HuH-7 (cell line): Measurements from ENCODE around the gene TMCO2.

Source experiments
- DNase-seq: peaks from one replicate; pipeline ENCODE4 v3.0.0; 2011; ENCODE audit warnings: low spot score

TMCO2 gene

DNA sequence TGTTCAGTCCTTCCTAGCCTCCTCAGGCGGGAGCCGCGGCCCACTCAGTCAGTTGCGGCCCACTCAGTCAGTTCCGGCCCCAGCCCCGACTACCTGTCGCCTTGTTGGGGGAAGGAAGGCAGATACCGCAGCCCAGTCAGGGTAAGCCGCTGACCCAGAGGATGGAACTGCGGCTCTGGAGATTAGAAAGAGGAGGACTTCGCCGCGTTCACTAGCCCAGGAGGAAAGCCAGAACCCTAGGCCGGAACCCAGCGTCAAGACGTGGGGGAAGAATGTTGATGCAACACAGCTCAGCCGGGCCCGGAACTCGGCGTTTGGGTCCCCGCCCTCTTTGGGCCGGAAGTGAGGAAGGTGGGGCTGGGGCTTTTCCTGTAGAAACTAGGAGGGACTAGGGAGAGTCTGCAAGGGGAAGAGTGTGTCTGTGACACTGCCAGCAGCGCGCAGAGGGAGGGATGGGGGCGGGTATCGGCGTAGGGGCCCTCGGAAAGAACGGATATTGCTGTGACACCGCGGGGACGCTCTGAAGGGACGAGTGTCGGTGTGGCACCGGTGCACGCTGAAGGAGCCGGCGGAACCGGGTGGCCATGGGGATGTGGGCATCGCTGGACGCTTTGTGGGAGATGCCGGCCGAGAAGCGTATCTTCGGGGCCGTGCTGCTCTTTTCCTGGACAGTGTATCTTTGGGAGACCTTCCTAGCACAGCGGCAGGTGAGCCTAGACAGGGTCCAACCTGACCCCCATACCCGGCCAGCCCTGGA is 10.1 kb downstream of the TMCO2 start, which contains the start of gene ZMPSTE24:
TSS of gene ZMPSTE24 (plus strand) at position 549 of the 757 bp plus-strand sequence. CDS start at position 585, 36 bp downstream.
- peak; percentile 84 for DNase-seq

GRCh38 chr1:40258445-40258769 is 10.7 kb downstream of the TMCO2 start:
- DNase-seq = no peak

DNA sequence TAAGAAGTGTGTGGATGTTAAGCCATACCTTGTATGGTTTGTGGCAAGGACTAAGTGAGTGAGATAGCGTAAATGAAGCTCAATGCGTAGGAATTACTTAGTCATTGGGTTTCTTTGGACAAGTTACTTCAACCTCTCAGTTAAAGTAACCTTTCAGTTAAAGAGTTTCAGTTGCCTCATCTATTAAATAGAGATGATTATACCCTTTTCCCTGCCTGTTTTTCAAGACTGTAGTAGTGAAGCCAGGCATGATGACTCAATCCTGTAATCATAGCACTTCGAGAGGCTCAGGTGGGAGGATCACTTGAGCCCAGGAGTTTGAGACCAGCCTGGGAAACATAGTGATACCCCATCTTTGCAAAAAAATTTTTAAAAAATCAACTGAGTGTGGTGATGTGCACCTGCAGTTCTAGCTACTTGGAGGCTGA is 16.6 kb downstream of the TMCO2 start:
- no peak for DNase-seq

DNA sequence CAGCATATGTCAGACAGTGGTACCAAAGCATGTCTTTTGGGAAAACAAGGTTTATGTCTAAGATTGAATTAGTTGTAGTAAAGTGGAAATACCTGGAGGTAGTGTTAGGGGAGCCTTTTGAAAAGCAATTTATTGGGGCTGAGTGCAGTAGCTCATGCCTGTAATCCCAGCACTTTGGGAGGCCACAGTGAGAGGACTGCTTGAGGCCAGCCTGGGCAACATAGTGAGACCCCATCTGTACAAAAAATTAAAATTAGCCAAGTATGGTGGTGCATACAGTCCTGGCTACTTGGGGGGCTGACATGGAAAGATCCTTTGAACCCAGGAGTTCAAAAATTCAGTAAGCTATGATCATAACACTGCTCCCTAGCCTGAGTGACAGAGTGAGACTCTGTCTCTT is 17.6 kb downstream of the TMCO2 start:
- no peak for DNase-seq

DNA sequence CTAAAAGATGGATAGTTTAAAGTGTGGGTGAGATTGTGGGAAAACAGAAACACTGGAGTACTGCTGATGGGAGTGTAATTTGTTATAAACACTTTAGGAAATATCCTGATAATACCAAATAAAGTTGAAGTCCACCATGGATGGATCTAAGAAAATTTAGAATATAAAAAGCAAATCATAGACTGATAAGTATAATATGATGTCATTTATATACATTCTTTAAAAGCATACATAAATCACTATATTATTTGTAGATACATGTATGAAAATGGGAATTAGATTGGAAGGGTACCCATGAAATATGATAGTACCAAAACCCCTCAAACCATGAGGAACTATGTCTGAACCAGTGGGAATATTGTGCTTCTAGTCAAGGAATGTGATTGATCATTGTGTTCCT is 18.2 kb downstream of the TMCO2 start:
- no peak for DNase-seq

- DNase-seq = no peak
Observed at GRCh38 chr1:40266786-40267535, 19.2 kb downstream of the TMCO2 start.

GRCh38 chr1:40267767-40268187 is 20.0 kb downstream of the TMCO2 start:
- DNase-seq = no peak

GRCh38 chr1:40268211-40268610 is 20.5 kb downstream of the TMCO2 start:
- DNase-seq = no peak

- DNase-seq = no peak
Observed at GRCh38 chr1:40270152-40270834, 22.6 kb downstream of the TMCO2 start.

DNA sequence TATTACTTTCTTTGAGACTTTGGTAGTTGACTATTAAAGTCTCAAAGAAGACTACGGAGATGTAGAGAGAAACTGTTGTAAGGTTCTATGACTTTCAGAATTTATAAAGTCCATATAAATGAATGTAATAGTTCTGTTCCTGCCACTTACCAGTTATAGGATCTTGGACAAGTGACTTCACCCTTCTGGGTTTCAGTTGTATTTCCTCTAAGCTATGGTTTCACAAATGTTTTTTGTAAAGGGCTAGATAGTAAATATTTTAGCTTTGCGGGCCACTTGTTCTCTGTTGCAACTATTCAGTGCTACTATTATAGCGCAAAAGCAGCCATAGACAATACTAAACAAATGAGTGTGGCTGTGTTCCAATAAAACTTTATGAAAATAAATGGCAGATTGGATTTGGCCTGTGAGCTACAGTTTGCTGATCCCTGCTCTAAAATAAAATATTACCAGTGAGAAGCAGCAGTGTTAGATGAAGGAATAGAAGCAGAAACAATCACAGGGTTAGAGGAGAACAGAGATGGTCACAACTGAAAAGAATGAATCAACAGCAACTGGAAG is 25.0 kb downstream of the TMCO2 start:
- DNase-seq = no peak

DNA sequence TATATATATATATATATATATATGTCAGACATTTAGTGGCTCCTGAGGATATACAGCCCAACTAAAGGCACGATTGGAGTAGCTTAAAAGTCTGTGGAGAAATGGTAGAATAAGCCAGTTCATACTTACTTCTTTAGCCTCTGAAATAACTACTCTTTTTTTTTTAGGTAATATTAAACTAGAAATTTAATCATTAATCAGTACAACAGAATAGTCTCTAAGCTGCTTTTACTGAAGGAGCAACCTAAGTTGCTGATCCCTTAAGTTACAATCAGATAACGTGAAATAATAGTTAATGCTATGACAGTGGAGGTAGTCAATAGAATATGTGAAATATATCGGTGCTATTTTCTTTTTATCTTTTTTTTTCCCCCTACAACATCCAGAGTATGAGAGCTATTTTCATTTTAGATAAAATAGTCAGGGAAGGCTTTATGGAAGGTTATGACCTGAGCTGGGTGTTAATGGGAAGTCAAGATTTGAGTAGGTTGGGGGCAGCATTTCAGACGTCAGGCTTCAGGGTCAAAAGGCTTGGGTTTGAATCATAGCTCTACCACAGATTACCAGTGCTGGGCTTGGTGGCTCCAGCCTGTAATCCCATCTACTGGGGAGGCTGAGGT is 25.9 kb downstream of the TMCO2 start:
- no peak for DNase-seq

GRCh38 chr1:40274331-40274730 is 26.6 kb downstream of the TMCO2 start:
- DNase-seq = no peak

DNA sequence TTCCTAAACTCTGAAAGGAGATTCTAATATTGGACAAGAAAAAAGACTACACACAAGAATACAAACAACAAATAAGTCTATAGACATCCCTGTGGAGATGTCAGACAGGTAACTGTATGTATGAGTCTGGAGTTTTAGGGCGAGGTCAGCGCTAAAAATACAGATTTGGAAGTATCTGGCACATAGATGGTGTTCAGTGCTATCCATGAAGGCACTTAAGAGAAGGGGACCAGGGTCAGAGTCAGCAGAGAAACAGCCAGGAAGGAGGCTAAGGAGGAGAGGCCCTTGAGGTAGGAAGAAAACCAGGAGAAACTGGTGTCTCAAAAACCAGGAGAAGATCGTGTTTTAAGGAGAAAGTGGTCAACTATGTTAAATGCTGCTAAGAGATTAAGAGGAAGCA is 28.4 kb downstream of the TMCO2 start:
- DNase-seq = no peak

DNA sequence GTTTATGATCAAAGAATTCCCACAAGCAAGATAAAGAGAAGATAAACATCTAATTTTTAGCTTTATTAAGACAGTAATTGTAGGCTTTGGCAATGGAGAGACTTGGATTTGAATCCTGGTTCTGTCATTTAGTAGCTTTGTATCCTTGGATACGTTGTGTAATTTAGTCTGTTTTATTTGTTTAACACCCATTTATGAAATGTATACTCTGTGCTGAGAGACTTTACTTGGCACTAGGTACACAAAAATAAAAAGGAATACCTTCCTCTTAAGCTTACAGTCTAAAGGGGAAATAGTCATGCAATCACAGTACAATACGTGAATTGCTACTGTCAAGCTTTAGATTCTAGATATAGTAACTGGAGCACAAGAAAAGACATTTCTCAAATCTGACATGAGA is 34.1 kb downstream of the TMCO2 start:
- no peak for DNase-seq

- DNase-seq = no peak
Observed at GRCh38 chr1:40291293-40291692, 43.6 kb downstream of the TMCO2 start.

GRCh38 chr1:40299366-40300248 is 51.9 kb downstream of the TMCO2 start:
- no peak for DNase-seq

- DNase-seq = no peak
Observed at GRCh38 chr1:40300249-40300567, 52.5 kb downstream of the TMCO2 start.

DNA sequence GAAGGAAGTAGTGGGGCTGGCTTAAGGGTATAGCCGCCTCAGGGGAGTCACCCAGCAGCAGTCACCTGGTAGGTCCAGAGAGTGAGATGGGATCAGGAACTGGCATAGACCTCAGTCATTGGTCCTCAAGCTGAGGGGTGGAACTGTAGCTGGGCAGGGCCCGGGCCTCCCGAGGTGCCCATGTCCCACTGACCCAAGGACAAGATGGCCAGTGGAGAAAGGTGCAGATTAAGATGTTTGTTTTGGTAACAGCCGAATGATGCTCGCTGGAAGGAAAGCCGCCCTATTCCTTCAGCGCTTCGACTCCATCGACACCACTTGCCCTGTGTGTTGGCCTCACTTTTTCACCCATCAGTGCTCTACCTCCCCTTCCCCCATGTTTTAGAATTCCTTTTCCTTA is 52.9 kb downstream of the TMCO2 start:
- DNase-seq = no peak

DNA sequence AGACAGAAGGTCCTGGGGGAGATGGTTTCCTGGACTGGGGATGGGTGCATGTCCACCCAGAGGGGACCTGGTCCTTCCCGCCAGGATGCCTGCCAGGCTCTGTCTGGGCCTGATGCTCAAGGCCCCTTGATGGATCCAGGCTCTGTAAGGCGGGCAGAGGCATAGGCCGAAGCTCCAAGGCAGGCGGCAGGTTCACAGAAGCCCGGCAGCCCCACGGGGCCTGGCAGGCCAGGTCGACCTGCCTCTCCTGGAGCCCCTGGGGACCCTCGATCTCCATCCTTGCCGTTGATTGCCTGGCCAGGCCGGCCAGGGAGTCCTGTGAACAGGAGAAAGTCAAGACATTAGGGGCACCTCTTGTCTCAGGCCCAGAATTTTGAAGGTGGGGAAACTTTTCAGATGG is 53.3 kb downstream of the TMCO2 start:
- no peak for DNase-seq
